Peyer's patch (tissue), 4 donors: ENCODE data around the gene MT1F. TPM values are rescaled to one million over a fixed set of nuclear protein-coding genes. Genes with fewer than 3 reads are reported as not detected.

ENCODE experiments used
- DNase-seq, 3 donors: peaks; one replicate each; pipeline ENCODE4 v3.0.0-alpha.2; 2017 to 2019
- H3K27ac ChIP-seq, 4 donors: fragments of 200-600 bp; sonication (generic); one replicate each; pipeline ENCODE4 v1.5.1; 2016 to 2019
- H3K27me3 ChIP-seq, 2 donors: fragments of 200-600 bp; sonication (generic); one replicate each; pipeline ENCODE4 v1.5.1; 2019
- H3K36me3 ChIP-seq, 3 donors: fragments of 200-600 bp; sonication (generic); one replicate each; pipeline ENCODE4 v1.5.1; 2016 to 2019
- H3K4me1 ChIP-seq, 4 donors: fragments of 200-600 bp; sonication (generic); one replicate each; pipeline ENCODE4 v1.5.1; 2016 to 2019
- H3K4me3 ChIP-seq, 4 donors: fragments of 200-600 bp; sonication (generic); 1 replicate in 3 of 4; 2 replicates in 1 of 4; pipeline ENCODE4 v1.5.1; 2016 to 2019; ENCODE audit warnings: mild to moderate bottlenecking in 1 of 4
- H3K9me3 ChIP-seq, 4 donors: fragments of 200-600 bp; sonication (generic); one replicate each; pipeline ENCODE4 v1.5.1; 2016 to 2019; ENCODE audit warnings: mild to moderate bottlenecking in 1 of 4
- POLR2A ChIP-seq, 2 donors: fragments of 450-650 bp; IDR thresholded peaks; one replicate each; pipeline ENCODE4 v1.5.1; 2017; ENCODE audit warnings: antibody characterized with exemption in 2 of 2, mild to moderate bottlenecking in 2 of 2, moderate library complexity in 2 of 2
- total RNA-seq, 4 donors: library from RNA; depleted of rRNA; stranded (reverse); fragments of >200 nt; gene quantifications; one replicate each; pipeline ENCODE4 v1.1.0, GENCODE V29; 2016
- TF ChIP-seq, protein P1 (sequence below), 6 experiments: fragments of 450-650 bp in 4 of 6; fragments of 200-600 bp in 2 of 6; sonication (generic) in 1 of 6; IDR thresholded peaks; one replicate each; pipeline ENCODE4 v1.5.1; 2017 to 2019; ENCODE audit warnings: antibody characterized with exemption in 6 of 6, mild to moderate bottlenecking in 3 of 6, moderate library complexity in 1 of 6

The MT1F gene
- total RNA-seq, 4 donors from 2014 or later = 8.0 to 310 (median 44.1) TPM

DNA sequence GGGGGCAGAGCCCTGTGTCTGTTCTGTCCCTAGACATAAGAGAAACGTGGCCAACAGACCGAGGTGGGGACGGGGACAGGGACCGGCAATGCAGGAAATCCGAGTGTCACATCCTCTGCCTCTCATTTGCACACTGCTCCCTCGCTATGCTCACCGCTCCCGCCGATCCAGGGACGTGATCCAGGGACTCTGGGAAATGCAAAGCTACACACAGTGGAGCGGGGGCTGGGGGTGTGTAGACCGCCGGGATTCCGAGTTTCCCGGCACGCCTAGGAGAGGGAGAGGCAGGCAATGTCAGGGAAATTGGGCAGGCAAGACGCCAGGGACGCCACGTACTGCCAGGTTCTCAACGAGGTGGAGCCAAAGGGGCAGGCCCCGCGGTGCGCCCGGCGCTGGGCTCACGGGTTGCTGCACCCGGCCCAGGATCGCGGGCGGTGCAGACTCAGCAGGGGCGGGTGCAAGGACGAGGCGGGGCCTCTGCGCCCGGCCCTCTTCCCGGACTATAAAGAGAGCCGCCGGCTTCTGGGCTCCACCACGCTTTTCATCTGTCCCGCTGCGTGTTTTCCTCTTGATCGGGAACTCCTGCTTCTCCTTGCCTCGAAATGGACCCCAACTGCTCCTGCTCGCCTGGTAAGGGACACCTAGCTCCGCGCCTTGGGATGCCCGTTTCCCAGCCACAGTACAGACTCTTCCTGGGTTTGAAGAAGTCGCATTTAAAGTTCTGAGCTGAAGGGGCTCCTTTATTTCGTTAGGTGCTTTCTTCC is 24.4 kb downstream of the MT1F start, which contains the start of gene MT1X:
MT1X (plus strand) TSS at position 532 of the 764 bp plus-strand sequence; CDS start at position 603, 71 bp downstream.
- TF ChIP-seq, protein P1, sequence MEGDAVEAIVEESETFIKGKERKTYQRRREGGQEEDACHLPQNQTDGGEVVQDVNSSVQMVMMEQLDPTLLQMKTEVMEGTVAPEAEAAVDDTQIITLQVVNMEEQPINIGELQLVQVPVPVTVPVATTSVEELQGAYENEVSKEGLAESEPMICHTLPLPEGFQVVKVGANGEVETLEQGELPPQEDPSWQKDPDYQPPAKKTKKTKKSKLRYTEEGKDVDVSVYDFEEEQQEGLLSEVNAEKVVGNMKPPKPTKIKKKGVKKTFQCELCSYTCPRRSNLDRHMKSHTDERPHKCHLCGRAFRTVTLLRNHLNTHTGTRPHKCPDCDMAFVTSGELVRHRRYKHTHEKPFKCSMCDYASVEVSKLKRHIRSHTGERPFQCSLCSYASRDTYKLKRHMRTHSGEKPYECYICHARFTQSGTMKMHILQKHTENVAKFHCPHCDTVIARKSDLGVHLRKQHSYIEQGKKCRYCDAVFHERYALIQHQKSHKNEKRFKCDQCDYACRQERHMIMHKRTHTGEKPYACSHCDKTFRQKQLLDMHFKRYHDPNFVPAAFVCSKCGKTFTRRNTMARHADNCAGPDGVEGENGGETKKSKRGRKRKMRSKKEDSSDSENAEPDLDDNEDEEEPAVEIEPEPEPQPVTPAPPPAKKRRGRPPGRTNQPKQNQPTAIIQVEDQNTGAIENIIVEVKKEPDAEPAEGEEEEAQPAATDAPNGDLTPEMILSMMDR (IDR thresholded peaks at IDR 0.05) = peak in 1 of 6 experiments; percentile 2
- TF ChIP-seq POLR2A (IDR thresholded peaks at IDR 0.05) = peak; percentile 77 to 81
- Histone ChIP-seq H3K4me1 (peaks cover 0 to 17% (median 8%) of the 10 kb centered on the region in 4 donors), H3K9me3 (peaks cover 0 to 3% (median 0%) of the 10 kb centered on the region in 4 donors), H3K27ac (peak within 1 kb of the TSS; percentile 65 to 80 (median 74)), H3K27me3 (no peaks in the 10 kb centered on the region), H3K4me3 (peak within 1 kb of the TSS; percentile 39 to 69 (median 56)), H3K36me3 (no peaks in the 10 kb centered on the region)
- peak; percentile 82 to 98 (median 95) for DNase-seq

DNA sequence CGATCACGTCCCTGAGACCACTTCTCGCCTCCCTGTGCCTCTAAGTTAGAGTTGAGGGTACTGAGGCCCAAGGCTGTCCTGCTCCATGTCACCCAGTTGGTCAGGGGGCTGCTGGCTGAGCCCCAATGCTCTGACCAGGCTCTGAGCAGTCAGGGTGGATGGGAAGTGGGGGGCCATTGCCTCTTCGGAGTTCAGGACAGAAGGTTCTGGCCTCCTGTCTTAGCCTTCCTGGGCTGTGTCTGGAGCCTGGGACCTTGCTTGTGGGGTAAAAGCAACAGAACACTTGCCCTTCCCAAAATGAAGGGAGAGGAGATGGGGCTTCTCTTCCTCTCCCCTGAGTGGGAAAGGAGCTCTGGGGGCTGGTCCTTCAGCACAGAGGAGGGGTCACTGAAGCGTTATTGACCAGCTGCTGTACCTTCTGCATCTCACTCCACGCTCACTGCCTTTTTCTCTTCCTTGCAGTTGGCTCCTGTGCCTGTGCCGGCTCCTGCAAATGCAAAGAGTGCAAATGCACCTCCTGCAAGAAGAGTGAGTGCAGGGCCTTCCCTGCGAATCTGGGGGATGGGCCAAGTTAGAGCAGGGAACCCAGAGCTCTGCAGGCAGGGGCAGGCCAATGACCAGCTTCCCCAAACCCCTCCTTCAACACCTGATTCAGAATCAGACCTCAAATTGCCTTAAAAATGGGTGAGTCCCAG is 25.1 kb downstream of the MT1F start:
- TF ChIP-seq, protein P1 (IDR thresholded peaks at IDR 0.05) = no peak
- TF ChIP-seq POLR2A (IDR thresholded peaks at IDR 0.05) = no peak
- no peak for DNase-seq
- Histone ChIP-seq H3K4me3 (peak overlapping the region; percentile 39 to 69 (median 56)), H3K27ac (peak overlapping the region; percentile 65 to 80 (median 74)), H3K36me3 (no peaks in the 10 kb centered on the region), H3K27me3 (no peaks in the 10 kb centered on the region), H3K9me3 (peaks cover 0 to 3% (median 0%) of the 10 kb centered on the region in 4 donors), H3K4me1 (peaks cover 0 to 17% (median 8%) of the 10 kb centered on the region in 4 donors)

DNA sequence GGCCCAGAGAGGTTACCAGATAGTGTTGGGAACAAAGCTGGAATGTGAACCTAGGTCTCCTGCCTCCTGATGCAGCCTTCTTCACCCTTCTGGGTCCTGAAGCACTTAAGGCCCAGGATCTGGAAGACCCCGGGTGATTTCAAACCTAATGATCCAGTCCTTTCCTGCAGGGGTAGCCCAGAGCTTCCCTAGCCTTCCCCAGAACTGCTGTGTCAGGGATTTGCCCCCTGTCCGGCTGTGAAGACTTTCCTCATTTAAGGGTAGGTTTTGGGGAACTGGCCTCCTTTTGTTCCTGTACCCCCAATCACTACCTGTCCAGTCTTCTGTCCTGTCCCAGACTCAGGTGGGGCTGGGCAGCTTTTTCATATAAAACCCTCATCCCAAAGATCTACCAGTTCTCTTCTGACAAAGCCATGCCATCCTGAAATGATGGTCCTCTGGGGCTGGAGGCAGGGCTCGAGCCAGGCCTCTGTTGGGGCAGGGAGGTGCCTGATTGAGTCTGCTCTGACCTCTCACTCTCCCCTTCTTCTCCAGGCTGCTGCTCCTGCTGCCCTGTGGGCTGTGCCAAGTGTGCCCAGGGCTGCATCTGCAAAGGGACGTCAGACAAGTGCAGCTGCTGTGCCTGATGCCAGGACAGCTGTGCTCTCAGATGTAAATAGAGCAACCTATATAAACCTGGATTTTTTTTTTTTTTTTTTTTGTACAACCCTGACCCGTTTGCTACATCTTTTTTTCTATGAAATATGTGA is 25.8 kb downstream of the MT1F start:
- Histone ChIP-seq H3K9me3 (peaks cover 0 to 3% (median 0%) of the 10 kb centered on the region in 4 donors), H3K27me3 (no peaks in the 10 kb centered on the region), H3K27ac (no peak overlapping the region), H3K4me3 (peak overlapping the region; percentile 39 to 69 (median 56)), H3K4me1 (peaks cover 0 to 17% (median 8%) of the 10 kb centered on the region in 4 donors), H3K36me3 (no peaks in the 10 kb centered on the region)
- no peak for DNase-seq
- TF ChIP-seq, protein P1 (IDR thresholded peaks at IDR 0.05) = no peak
- TF ChIP-seq POLR2A (IDR thresholded peaks at IDR 0.05) = no peak

DNA sequence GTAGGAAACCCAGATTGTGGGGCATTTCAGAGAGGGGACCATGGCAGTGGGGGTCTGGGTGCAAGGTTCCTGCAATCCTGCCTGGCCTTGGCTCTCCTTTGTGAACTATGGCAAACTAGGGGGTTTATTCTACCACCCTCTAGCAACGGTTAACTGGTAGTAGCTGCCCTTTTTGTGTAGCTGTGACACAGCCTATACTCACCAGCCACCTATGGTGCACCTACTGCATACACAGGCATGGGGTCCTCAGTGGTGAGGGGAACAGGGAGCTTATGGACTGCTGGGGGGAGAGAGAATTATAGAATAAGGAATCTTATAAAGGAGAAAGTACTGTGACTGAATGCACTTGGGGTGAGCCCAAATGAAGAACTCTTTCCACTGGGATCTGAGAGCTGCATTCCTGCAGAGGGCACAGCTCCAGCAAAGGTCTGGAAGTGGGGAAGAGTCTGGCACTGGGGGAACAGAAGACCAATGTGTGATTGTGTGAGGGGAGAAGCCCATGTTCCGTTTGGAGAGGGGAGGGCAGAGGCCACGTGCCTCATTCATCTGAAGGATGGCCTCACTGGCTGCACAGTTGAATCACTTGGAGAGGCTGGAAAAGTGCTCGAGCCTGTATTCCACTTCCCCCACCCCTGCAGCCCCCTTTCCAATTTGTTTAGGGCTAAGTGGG is 26.6 kb downstream of the MT1F start:
- no peak for DNase-seq
- no peaks in the 10 kb centered on the region for H3K27me3 ChIP-seq
- peak overlapping the region in 1 of 4 donors; percentile 69 for H3K4me3 ChIP-seq
- H3K4me1 ChIP-seq = peaks cover 0 to 17% (median 8%) of the 10 kb centered on the region in 4 donors
- H3K9me3 ChIP-seq = peaks cover 0 to 3% (median 0%) of the 10 kb centered on the region in 4 donors
- no peaks in the 10 kb centered on the region for H3K36me3 ChIP-seq
- H3K27ac ChIP-seq = peak overlapping the region in 1 of 4 donors; percentile 13
- TF ChIP-seq POLR2A (IDR thresholded peaks at IDR 0.05) = no peak
- TF ChIP-seq, protein P1 (IDR thresholded peaks at IDR 0.05) = no peak
